ENCODE data around the gene APLF.

DNA sequence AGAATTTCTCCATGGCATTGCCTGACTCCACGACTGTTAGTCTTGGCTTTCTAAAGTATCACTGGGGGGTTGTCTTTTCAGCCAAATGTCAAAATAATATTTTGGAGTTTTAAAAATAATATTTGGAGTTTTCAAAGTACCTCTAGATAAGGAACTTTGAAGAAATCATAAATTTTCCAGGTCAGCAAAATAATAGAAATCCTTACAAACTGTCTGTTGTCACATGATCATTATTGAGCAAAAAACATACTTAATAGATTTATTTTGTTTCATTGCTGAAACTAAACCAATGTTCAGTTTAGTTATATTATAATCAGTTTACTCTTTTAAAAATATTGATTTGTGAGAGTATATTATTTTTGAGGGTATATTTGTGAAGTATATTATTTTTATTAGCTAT is 85.7 kb downstream of the APLF start:
- TF ChIP-seq, protein P1, sequence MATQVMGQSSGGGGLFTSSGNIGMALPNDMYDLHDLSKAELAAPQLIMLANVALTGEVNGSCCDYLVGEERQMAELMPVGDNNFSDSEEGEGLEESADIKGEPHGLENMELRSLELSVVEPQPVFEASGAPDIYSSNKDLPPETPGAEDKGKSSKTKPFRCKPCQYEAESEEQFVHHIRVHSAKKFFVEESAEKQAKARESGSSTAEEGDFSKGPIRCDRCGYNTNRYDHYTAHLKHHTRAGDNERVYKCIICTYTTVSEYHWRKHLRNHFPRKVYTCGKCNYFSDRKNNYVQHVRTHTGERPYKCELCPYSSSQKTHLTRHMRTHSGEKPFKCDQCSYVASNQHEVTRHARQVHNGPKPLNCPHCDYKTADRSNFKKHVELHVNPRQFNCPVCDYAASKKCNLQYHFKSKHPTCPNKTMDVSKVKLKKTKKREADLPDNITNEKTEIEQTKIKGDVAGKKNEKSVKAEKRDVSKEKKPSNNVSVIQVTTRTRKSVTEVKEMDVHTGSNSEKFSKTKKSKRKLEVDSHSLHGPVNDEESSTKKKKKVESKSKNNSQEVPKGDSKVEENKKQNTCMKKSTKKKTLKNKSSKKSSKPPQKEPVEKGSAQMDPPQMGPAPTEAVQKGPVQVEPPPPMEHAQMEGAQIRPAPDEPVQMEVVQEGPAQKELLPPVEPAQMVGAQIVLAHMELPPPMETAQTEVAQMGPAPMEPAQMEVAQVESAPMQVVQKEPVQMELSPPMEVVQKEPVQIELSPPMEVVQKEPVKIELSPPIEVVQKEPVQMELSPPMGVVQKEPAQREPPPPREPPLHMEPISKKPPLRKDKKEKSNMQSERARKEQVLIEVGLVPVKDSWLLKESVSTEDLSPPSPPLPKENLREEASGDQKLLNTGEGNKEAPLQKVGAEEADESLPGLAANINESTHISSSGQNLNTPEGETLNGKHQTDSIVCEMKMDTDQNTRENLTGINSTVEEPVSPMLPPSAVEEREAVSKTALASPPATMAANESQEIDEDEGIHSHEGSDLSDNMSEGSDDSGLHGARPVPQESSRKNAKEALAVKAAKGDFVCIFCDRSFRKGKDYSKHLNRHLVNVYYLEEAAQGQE (IDR thresholded peaks at IDR 0.05; ENCODE audit: insufficient read depth in 1 of 2, low read depth in 2 of 2, low read length in 2 of 2) = no peak
- no peak for TF ChIP-seq SIN3A (IDR thresholded peaks at IDR 0.05; ENCODE audit: borderline replicate concordance, insufficient read depth, low read length)

Data from PFSK-1 (cell line).